ENCODE measurements around the gene ENAH. TPM values are rescaled to one million over a fixed set of nuclear protein-coding genes. Genes with fewer than 3 reads are reported as not detected.

Gene ENAH
- total RNA-seq, 1 experiment from 2014 or later = 285 TPM

GRCh38 chr1:225611537-225612223 lies 41.2 kb downstream of the ENAH start:
- Histone ChIP-seq H3K27me3 (ENCODE audit: insufficient read depth, low read length) (no peaks in the 10 kb centered on the region), H3K23me2 (ENCODE audit: insufficient read length, low read depth, low read length, poor library complexity, severe bottlenecking) (no peaks in the 10 kb centered on the region), H2AFZ (ENCODE audit: low read length) (no peak overlapping the region), H3K56ac (ENCODE audit: insufficient read length, low read depth, low read length) (no peak overlapping the region), H3T11ph (ENCODE audit: low read length) (no peak overlapping the region), H2BK15ac (ENCODE audit: low read depth, low read length) (no peak overlapping the region), H3K79me1 (ENCODE audit: insufficient read depth, low read depth, low read length, poor library complexity, severe bottlenecking) (peaks cover 5% of the 10 kb centered on the region), H4K5ac (ENCODE audit: insufficient read length, low read depth, low read length) (no peak overlapping the region), H2BK12ac (ENCODE audit: insufficient read length, low read depth, low read length) (no peak overlapping the region), H4K91ac (ENCODE audit: insufficient read length, low read depth, low read length) (no peak overlapping the region), H3K9me3 (ENCODE audit: control insufficient read depth, low read depth, low read length) (no peaks in the 10 kb centered on the region), H2BK5ac (ENCODE audit: insufficient read length, low read length) (no peak overlapping the region), H3K9ac (ENCODE audit: extremely low read depth, insufficient read length, low read length) (no peak overlapping the region), H3K79me2 (ENCODE audit: insufficient read depth, low read length) (peaks cover 44% of the 10 kb centered on the region), H3K4me1 (ENCODE audit: insufficient read depth, low read length) (peaks cover 2% of the 10 kb centered on the region; the same call in 1 of the 2 replicates), H3K4ac (ENCODE audit: low read depth, low read length) (no peak overlapping the region), H2BK20ac (ENCODE audit: low read depth, low read length, poor library complexity, severe bottlenecking) (no peak overlapping the region), H4K8ac (replicated peaks; ENCODE audit: insufficient read length, low read depth, low read length) (no peak overlapping the region), H4K20me1 (ENCODE audit: control insufficient read depth, insufficient read depth, insufficient read length) (no peaks in the 10 kb centered on the region), H2BK120ac (ENCODE audit: low read depth, low read length, poor library complexity, severe bottlenecking) (no peak overlapping the region), H3K18ac (ENCODE audit: insufficient read length, low read depth, low read length) (no peak overlapping the region), H3K27ac (ENCODE audit: insufficient read length, low read depth, low read length) (no peak overlapping the region), H3K14ac (ENCODE audit: insufficient read depth, low read length) (no peak overlapping the region), H3K4me2 (ENCODE audit: insufficient read depth, insufficient read length, low read length) (no peak overlapping the region), H3K23ac (ENCODE audit: insufficient read length, low read depth, low read length) (no peak overlapping the region), H2AK5ac (ENCODE audit: insufficient read length, low read length) (no peak overlapping the region)
- Mint-ChIP-seq H3K27me3 (ENCODE audit: low read depth) (no peaks in the 10 kb centered on the region), H3K36me3 (ENCODE audit: insufficient read depth in 1 of 3, low read depth in 3 of 3) (peaks cover 19 to 25% (median 19%) of the 10 kb centered on the region in 3 experiments), H3K4me1 (peaks cover 45 to 60% of the 10 kb centered on the region in 2 experiments), H3K9me3 (peaks cover 6 to 12% of the 10 kb centered on the region in 2 experiments; a peak in 4 of 5 replicates), H3K27ac (0 out of 7 replicates have a peak overlapping the region, but pooled peaks of 1 of the 3 experiments have one; percentile 38), H3K4me3 (no peak overlapping the region)
- no peak for TF ChIP-seq CTCF (conservative IDR thresholded peaks at IDR 0.05)
- WGBS (ENCODE audit: extremely low coverage, insufficient read length, low lambda C conversion rate) = no CpG with 5 or more reads among the region's 7 CpGs
- DNase-seq = no peak
